ENCODE data around the gene LAMA2.

DNA sequence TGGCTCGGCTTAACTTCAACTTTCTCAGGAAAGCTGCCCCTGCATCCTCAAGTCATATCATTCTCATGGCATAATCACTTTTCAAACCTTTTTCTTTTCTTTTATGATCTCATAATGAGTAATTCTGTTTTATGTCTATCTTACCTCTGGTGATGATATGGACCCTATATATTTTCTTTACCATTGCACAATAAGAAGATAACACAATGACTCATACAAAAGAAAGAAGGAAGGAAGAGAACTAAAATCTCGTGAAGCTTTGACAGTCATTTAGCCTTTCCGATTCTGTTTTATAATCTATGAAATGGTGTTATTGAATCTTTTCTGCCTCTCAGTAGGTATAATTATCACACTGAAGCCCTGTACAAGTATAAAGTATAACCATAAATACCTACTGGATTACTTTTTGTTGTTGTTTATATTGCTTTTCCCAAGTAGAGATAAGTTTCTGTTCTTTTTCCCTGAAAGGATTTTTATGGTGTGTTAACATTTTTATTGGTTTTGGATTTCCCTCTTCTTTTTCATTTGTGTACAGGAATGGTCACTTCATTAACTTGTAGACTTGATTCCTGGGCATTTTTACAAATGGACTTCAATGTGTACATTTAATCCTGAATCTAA lies 300.9 kb downstream of the LAMA2 start:
- TF ChIP-seq POLR2AphosphoS5 (IDR thresholded peaks at IDR 0.05; ENCODE audit: low read depth, low read length) (no peak), TAF1 (IDR thresholded peaks at IDR 0.05; ENCODE audit: borderline replicate concordance, insufficient read depth, low read length) (no peak)
- TF ChIP-seq, protein P1, sequence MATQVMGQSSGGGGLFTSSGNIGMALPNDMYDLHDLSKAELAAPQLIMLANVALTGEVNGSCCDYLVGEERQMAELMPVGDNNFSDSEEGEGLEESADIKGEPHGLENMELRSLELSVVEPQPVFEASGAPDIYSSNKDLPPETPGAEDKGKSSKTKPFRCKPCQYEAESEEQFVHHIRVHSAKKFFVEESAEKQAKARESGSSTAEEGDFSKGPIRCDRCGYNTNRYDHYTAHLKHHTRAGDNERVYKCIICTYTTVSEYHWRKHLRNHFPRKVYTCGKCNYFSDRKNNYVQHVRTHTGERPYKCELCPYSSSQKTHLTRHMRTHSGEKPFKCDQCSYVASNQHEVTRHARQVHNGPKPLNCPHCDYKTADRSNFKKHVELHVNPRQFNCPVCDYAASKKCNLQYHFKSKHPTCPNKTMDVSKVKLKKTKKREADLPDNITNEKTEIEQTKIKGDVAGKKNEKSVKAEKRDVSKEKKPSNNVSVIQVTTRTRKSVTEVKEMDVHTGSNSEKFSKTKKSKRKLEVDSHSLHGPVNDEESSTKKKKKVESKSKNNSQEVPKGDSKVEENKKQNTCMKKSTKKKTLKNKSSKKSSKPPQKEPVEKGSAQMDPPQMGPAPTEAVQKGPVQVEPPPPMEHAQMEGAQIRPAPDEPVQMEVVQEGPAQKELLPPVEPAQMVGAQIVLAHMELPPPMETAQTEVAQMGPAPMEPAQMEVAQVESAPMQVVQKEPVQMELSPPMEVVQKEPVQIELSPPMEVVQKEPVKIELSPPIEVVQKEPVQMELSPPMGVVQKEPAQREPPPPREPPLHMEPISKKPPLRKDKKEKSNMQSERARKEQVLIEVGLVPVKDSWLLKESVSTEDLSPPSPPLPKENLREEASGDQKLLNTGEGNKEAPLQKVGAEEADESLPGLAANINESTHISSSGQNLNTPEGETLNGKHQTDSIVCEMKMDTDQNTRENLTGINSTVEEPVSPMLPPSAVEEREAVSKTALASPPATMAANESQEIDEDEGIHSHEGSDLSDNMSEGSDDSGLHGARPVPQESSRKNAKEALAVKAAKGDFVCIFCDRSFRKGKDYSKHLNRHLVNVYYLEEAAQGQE (IDR thresholded peaks at IDR 0.05; ENCODE audit: insufficient read depth in 1 of 2, low read depth in 2 of 2, low read length in 2 of 2) = no peak

All from PFSK-1 (cell line).